Kidney capillary endothelial cell (primary cell): ENCODE measurements around the gene LYPD6.
"Not testable (repeated sequence)": the region's sequence is repeated elsewhere in the genome, so short reads cannot be mapped to it uniquely, and the experiment has no call there.

ENCODE experiments used
- DNase-seq: peaks from one replicate; pipeline ENCODE4 v3.0.0-alpha.2; 2018; ENCODE audit warnings: low spot score

Gene LYPD6

DNA sequence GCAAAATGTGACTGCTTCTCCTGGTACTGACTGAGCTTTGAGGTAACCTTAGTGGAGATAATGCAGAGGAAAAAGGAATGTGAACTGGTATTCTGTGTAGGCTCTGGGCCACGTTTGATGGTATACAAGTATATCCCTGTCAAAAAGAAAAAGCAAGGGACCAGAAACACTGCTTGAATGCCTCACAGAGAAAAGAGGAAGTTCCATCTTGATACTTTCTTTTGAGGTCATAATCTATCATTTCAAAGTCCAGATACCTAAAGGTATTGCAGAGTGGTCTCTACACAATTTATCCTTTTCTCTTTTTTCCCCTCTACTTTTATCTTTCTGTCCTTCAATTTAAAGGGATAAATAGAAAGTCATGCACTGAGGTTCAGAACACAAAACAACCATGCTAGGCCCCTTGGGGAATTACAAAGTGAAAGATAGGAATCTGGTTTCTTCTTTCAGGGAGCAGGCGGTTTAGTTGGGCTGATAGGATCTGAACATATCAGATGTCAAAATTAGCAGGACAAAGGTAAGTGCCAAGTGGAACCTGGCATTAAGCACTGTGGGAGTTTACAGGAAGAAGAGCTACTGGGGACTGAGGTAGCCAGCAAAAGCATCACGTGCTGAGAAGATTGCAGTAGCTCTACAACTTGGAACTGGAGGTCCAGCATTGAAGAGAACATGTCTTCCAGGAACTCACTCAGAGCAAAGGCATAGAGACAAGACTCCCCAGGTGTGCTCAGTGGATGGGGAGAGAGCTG is 121.2 kb downstream of the LYPD6 start:
- no peak for DNase-seq

DNA sequence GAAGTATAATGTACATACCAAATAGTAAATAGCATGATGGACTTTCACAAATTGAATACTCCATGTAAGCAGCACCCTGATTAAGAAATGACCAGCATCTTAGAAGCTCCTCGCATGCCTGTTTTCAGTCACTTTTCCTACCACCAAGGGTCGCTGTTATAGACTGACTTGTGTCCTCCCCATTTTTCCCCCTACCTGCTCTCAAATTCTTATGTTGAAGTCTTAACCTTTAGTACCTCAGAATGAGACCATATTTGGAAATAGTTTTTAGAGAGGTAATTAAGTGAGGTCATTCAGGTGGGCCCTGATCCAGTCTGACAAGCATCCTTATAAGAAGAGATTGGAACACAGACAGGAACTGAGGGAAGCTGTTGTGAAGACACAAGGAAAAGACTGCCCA is 125.9 kb downstream of the LYPD6 start:
- no peak for DNase-seq

DNA sequence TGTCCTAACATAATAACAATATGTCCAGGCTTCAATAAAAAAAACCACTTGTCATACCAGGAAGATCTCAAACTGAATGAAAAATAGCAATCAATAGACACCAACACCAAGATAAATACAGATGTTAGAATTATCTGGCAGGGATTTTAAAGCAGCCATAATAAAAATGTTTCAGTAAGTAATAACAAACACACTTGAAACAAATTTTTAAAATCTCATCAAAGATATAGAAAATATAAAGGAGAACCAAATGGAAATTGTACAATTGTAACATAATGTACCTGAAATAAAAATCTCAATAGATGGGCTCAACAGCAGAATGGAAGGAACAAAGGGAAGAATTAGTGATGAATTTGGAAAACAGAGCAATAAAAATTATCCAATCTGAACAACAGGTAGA is 128.1 kb downstream of the LYPD6 start:
- no peak for DNase-seq

DNA sequence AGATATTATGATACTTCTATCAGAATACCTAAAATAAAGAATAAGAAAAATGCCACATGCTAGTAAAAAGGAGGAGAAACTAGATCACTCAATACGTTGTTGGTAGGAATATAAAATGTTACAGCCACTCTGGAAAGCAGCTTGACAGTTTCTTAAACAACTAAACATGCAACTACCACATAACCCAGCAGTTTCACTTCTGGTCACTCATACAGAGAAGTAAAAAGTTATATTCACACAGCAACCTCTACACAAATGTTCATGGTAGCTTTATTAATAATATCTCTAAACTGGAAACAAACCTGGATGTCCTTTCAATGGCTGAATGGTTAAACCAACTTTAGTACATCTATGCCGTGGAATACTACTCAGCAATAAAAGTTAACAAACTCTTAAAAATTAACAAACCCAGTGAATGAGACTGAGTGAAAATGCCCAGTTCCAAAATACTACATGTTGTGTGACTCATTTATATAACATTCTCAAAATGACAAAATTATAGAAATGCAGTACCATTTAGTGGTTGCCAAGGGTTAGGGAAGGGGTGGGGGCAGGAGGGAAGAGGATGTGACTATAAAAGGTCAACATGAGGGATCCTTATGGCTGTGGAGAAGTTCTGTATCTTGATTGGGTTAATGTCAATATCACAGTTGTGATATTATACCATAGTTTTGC is 133.1 kb downstream of the LYPD6 start:
- no peak for DNase-seq

DNA sequence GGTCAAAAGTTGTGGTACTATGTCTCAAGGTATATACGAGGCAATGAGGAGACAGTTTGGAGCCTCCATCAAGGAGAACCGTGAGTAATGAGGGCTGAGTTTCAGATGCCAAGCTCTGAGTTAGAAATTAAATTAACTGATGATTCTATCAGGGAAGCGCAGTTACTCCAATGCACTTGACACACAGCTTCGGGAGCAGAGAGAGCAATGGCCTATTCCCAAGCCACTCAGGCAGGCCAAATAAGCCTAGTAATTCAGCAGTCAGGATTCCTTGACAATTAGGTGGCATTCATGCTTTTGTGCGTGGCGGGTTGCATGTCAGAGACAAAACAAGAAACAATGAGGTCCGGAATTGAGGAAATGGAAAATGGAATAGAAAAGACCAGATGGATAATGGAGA is 134.0 kb downstream of the LYPD6 start:
- DNase-seq = no peak

DNA sequence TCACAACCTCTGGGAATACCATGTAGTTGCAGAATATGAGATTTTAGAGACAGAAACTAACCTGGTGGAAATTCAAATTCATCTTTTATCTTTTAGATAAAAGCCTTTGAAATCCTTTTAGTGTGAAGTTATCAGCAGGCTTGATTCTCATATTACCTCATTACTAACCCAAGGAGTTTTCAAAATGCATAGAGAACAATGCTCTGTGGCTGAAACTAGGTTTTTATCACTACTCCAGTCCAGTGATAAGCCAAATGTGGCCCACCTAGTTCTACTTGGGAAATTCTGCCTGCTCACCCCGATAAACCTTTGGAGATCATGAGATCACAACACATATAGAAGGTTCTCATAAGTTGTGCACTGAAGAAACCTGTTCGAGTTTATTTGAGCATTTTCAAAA is 135.5 kb downstream of the LYPD6 start:
- no peak for DNase-seq

DNA sequence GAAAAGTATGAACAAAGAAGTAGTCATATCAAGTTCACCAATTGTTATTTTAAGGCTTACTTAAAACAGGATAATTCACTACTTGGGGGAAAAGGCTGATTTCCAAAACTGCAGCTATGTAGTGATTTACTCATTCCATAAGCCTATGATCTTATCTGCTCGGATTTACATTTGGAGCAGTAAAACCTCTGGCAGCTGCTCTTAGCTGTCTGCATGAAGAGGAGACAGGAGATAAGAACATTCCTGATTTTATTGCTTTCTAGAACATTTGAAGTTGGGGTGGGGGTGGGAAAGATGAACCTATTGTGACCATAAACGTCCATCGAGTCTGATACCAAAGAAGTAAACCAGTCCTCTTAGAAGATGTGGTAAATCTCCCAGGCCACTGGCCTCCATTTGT is 136.2 kb downstream of the LYPD6 start:
- DNase-seq = no peak

DNA sequence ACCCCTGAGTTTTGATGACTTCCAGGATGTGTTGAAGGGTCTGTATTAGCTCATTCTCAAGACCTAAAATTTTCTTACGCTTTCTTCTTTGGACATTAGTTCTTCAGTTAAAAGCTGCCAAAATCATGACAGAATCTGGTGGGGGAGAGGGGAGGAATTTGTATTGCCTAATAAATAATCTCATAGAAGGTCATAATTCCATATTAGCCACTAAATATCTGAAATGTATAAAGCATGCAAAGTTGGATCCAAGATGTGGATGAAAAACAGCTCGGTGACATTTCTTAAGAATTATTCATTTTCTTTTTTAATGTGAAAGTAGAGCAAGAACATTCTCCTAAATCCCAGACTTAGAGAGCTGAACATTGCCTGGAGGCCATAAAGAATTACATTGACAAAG is 137.0 kb downstream of the LYPD6 start:
- no peak for DNase-seq

DNA sequence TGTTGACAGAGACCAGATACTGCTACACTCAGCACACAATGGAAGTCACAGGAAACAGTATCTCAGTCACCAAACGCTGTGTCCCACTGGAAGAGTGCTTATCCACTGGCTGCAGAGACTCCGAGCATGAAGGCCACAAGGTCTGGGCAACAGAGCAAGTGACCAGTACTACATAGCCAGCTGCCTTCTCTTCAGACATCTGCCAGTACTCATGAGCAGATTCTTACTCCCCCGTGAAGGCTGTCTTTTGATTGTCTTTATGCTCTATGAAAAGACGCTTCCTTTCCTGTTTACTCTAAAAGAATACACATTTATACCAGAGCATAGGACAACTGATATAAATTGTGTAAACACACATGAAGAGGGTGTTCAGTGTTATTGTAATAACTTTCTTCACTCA is 138.2 kb downstream of the LYPD6 start:
- DNase-seq = no peak

DNA sequence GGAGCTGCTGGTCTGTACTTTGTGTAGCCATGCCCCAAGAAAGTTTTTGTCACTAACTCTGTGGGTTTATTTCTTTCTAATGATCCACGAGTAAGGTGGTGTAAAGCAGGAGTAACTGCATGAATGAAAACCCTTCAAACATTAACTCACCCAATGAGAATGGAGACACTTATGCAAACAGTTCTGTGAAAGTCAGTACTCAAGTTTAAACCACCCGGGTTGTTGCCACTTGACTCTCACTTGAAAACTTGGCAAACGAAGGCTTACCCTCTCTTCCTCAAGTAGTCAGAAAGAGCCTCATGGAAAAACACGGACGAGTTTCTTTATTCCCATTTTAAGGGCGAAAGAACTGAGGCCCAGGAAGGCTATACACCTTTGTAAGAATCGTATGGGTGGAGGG is 139.7 kb downstream of the LYPD6 start:
- no peak for DNase-seq

DNA sequence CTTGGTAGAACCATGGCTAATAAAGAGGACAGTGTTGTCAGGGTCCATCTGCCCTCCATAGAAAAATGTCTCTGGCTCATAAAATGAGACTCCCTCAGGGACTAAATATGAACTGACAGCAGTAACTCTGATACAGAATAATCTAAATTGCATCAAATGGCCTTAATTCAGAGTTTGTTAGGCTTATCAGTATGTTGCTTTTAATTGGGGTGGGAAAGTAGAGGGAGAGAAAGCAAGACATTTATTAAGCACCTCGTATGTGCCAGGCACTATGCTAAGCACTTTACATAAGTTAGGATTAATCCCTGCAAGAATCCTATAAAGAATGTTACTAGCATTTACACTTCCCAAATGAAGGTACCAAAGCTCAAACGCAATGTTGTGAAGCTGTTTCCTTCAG is 142.0 kb downstream of the LYPD6 start:
- no peak for DNase-seq

DNA sequence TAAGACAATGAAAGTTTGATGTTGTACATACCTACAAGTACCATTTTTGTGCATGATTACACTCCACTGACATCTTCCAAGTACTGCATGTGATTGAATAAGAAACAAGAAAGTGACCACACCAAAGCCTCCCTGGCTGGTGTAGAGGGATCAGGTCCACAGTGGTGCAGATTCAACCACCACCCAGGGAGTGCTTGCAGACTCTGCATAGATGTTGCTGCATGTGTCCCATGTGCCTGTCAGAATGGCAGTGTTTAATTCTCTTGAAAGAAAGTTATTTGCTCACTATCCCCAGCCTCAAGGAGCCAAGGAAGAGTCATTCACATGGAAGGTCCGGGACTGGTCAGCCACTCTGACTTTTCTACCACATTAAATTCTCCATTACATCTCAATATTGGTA is 142.7 kb downstream of the LYPD6 start:
- DNase-seq = no peak

DNA sequence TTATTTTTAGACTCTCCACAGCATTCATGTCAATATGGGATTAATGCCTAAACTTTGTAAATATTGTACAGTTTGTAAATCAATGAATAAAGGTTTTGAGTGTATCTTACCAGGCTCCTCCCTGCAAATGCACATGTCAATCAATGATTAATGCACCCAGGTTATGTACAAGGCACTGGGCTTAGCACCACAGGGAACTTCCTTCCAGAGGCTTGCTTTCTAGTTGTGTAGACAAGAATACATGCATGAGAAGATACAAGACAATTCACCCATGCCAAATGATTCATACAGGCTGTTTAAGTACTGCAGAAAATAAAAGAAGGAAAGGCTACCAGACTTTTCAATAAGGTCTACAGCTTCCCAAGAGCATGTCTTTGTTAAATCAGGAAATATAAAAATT is 143.1 kb downstream of the LYPD6 start:
- no peak for DNase-seq

DNA sequence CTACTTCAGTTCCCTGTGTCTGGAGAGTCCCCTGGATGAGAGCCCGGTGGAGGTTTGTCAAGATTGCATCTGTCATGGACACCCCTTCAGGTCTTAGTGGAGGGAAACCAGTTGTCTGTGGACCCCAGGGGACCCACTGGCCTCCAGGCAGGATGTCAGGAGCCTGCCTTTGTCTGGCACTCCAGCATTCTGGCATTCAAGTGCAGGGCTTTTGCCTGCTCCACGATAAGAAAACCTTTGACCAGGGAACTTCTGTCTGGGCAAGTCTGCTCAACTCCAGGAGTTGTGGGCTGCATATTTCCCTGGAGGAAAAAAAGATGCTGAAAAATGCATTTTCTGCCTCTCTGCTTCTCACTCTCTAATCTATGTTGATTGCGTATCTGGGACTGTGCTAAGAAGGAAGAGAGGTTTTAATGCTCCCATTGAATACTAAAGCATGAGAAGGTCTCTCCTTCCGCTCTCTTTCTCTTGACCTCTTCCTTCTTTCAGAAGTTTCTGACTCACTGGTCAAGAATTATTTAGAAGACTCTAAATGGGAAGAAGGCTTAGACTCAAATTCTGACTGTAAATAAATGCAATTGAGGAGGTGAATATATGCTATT is 152.7 kb downstream of the LYPD6 start:
- DNase-seq = no peak

DNA sequence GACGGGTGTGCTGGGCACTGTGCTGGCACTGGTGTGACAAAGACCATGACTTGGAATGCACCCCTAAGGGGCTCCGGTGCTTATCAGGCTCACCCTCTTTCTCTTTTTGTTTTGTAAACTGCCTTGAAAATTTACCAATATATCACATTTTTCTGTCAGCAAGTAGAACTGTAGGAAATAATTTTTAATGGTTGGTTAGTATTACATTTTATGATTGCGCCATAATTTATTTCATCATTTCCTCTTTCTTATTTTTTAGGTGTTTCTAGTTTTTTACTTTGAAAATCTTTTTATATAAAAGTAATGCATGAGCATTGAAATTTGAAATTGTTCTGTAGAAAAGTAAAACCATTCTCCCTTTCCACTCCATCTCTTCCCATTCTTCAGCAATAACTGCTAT is 156.3 kb downstream of the LYPD6 start:
- DNase-seq = no peak

DNA sequence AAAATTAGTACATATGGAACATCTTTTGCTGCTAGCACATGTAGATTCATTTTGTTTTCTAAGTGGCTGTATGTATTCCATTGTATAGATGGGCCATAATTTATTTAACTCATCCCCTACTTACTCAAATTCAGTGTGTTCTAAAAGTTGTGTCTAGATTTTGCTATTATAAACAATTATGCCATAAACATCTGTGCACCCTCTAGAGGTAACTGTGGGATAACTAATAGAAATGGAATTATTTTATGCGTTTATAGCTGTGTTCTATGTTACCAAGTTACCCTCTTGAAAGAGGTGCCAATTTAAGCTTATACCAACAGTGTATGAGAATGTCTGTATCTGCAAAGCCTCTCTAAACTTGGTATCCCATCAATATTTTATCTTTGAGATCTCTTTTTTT is 156.8 kb downstream of the LYPD6 start:
- DNase-seq = no peak

DNA sequence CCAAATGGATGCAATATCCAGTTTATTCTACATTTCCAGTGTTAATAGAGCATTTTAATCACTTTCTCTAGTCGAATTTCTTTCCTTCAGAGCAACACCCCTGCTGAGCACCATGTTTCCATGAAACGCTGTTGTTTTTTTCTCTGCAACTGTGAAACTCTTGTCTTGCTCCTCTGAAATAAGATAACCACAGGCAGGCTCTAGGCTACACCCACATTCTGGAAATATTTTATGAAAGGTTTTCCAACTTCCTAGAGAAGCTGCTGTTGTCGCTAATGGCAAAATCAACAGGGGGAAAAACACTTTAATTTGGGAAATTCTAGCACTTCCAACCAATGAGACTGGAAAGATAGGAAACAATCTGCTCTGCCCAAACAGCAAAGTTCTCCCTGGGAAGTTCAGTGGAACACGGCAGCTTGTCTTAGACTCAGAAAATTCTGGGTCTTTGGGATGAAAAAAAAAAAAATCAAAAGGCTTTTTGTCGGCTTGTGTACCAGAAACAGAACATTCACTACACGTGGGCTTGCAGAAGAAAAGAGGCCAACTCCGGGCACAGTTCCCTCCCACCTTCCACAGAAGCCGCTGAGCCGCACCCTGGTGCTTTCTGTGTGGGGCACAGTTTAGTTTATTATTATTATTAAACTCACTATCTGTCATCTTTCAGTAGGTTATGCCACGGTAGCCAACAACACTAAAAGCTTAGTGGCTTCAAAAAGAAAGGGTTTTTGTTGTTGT is 158.5 kb downstream of the LYPD6 start:
- DNase-seq = no peak

DNA sequence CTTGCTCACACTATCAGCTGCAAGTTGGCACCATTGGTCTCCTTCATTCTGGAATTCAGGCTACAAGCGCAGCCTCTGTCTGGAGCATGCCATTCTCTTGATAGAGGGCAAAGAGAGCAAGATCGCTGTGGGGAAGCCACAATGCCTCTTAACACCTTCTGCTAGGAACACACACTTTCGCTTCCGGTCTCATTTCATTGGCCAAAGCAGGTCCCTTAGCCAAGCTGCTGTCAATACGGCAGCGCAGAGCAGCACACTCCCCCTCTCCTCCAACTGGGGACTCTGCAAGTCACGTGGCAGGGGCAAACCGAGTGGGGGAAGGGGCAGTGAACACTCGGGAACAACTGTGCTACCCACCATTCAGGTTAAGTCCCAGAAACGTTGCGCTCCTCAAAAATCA is 159.1 kb downstream of the LYPD6 start:
- DNase-seq = no peak

DNA sequence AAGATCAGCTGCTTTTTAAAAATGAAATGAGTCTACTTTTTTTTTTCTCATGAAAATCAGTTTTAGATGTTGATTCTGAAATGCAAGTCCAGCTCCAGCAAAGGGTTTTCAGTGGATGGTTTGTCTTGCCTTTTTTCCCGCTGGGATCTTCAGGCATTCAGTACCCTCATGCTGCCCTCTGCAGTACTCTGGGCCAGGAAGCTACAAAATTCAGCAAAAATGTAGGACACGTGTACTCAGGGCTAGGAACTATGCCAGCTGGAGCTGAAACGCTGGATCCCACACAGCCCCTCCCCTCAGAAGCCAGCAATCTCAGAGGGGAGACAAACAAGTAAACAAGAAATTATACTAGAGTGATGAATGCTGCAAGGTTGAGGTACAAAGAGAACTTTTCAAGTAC is 159.9 kb downstream of the LYPD6 start:
- DNase-seq = no peak

DNA sequence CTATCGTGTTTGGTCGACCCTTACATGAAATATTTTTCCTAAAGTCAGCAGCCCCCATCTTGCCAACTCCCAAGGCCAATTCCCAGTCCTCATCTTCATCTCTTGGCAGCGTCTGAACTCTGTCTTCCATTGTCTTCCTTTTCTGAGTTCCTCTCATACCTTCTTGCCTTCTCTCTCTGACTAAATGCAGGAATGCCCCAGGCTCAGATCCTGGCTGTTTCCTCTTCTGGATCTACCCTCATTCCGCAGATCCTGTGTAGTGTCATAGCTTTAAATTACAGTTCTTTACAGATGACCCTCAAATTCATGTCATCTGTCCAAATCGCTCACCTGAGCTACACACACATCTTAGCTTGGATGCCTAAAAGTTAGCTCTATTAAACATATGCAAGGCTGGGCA is 162.5 kb downstream of the LYPD6 start:
- DNase-seq = no peak

DNA sequence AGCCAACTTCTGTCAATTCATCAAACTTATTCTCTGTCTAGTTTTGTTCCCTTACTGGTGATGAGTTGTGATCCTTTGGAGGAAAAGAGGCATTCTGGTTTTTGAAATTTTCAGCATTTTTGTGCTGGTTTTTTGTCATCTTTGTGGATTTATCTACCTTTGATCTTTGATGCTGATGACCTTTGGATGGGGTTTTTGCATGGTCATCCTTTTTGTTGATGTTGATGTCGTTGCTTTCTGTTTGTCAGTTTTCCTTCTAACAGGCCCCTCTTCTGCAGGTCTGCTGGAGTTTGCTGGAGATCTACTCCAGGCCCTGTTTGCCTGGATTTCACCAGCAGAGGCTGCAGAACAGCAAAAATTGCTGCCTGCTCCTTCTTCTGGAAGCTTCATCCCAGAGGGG is 168.8 kb downstream of the LYPD6 start:
- not testable (repeated sequence) for DNase-seq

DNA sequence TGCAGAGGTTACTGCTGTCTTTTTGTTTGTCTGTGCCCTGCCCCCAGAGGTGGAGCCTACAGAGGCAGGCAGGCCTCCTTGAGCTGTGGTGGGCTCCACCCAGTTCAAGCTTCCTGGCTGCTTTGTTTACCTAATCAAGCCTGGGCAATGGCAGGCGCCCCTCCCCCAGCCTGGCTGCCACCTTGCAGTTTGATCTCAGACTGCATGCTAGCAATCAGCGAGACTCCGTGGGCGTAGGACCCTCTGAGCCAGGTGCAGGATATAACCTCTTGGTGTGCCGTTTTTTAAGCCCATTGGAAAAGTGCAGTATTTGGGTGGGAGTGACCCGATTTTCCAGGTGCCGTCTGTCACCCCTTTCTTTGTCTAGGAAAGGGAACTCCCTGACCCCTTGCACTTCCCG is 176.4 kb downstream of the LYPD6 start:
- not testable (repeated sequence) for DNase-seq

DNA sequence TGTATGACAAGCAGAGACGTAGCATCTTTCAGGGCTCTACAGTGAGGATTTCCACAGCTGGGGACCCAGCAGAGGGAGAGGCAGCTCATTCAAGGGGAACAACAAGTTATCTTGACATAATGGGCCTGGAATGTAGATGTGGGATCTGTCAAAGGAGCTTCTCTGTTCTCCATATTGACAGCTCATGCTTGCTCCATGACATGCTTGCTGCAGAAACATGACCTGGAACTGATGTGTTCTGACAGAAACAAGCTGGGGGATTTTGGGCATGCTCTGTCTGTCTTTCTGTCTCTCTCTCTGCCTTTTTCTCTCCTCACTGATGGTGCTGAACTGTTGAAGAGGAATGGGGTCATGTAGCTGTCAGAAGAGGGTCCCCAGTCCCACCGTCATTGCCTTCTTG is 177.6 kb downstream of the LYPD6 start:
- DNase-seq = no peak
